Fibroblast of skin of left biceps (primary cell): ENCODE data around the gene SLC39A2.
A peak's percentile ranks its signal among the peaks of the same experiment; 100 is the strongest.
"Not testable (repeated sequence)": the region's sequence is repeated elsewhere in the genome, so short reads cannot be mapped to it uniquely, and the experiment has no call there.

Experiments
- DNase-seq, 2 experiments: peaks; one replicate each; pipeline ENCODE4 v3.0.0-alpha.2; 2013; ENCODE audit warnings: low read depth in 2 of 2

The SLC39A2 gene

GRCh38 chr14:20997115-20997514, 2.0 kb upstream of the SLC39A2 start:
- DNase-seq, result no peak

GRCh38 chr14:20997564-20997963, 1.5 kb upstream of the SLC39A2 start:
- no peak for DNase-seq

DNA sequence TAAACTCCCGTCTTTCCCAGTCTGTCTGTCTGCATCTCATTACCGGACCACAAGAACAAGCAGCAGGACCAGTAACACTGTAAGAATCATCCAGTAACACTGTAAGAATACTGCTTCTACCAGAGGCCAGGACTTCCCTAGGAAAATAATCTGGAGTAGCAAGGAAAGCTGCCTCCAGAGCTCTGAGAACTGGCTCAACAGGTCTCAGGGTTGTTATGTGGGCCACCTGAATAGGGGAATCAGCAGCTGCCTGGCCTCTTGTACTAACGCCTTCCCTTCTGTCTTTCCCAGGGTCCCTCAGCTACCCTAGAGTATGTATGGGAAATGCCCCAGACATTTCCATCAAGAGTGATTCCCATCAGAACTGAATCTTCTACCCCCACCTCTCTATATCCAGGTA, 954 bp upstream of the SLC39A2 start:
- no peak for DNase-seq

- DNase-seq, result no peak
Observed at GRCh38 chr14:20999591-20999990, 498 bp downstream of the SLC39A2 start.

GRCh38 chr14:21001218-21001617, 2.1 kb downstream of the SLC39A2 start:
- no peak for DNase-seq

DNA sequence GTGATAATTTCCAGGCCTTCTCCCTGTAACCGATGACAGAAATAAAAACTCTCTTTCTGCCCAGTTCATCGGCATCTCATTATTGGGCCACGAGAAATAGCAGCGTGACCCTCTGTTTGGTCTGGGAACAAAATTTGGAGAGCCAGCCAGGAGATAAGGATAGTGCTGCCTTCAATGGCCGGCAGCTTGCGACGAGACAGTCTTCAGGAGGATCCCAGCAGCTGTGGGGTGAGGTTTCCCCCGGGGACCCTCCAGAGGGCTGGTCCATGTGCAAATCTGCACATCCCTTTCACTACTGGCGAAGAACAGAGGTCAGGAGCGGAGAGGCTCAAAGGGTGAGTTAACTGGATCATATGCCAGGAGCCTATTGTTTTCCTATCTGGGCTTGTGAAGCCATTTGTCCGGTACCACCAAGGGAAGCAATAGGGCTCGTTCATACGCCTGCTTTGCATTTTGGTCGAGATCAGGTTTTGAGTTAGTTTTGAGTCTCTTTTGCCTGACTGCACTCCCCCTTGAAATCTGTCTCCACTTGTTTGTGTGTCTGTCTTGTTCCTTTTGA, 4.8 kb downstream of the SLC39A2 start:
- no peak for DNase-seq

DNA sequence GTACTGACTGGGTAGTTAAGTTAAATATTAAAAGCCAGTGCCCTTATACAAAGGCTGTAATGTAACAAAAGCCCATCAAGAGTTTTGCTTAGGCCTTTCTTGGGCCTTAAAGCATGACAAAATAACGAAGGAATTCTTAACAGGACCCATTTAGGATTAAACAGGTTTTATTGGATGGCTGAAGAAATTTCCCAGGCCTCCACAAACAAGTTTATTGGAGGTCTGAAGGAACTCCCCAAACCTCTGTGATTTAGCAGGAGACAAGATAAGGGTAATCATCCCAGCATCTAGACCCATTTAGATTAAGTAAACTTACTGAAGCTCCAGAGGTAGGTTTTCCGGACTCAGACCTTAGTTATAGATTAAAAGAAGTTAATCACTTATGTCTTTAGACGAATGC, 10.6 kb downstream of the SLC39A2 start:
- not testable (repeated sequence) for DNase-seq

DNA sequence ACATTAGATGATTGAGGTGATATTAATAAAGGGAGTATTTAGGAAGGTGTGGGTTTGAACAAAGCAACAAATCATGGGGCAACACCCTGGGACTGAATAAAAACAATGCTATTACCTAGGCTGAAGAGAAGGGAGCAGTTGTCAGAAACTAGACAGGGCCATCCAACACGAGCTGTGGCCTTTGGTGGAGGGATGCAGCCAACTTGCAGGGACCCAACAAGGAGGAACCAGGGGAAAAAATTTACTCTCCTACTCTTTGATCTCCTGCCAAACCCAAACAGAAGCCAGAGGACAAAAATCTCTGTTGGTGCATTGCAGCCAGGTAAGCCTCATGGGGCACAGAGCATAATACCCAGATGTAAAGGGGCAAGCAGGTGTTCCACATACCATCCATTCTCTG, 12.0 kb downstream of the SLC39A2 start:
- no peak for DNase-seq

GRCh38 chr14:21014761-21015190, 15.7 kb downstream of the SLC39A2 start:
- peak; percentile 51 to 54 for DNase-seq

DNA sequence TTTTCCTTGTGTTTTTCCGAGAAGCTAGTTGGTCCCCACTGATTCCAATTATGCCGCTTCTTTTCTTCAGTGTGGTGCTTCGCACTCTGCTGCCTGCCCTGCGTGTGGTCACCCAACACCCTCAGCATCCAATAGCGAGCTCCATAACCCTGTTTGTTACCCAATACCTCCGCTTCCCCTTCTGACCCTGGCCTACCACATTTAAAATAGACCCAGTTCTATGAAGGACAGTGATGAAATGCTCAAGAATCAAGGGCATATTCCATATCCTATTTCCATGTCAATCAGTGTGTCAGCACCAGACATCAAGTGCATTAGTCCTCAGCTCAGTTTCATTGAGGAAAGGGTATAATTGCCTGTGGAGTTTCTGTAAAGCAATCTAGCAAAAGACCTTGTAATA, 16.2 kb downstream of the SLC39A2 start:
- DNase-seq, result no peak

DNA sequence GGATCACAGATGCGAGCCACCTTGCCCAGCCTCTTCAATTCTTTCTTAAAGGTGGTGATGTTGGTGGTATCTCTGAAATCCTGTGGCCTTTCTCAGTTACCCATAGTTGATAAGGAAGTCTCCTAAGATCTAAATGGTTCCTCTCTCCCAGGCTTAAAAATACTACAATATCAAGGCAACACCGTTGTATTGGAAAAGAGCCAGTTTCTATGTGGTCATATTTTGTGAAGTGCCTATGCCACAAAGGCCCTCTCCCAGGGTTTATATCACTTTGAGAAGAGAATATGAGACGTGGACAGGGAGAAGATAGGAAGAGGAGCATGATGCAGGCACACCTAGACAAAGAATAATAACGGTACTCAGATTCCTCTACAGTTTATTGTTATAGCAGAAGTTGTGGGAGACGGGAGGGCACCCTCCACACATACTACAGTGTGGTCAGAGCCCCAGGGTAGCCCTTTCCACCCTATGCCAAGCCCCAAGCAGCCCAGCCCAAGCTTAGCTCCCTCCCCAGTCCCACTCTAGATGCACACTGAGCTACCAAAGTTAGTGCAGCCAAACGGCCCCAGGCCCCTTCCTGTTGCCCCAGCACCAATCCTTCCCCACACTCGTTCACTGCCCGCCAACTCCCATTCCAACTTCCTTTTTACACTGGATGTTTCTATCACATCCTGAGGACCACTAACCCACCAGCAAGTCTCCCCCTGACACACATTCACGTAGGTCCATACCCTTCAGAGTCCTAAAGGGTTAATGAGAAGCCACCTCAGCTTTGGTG, 17.5 kb downstream of the SLC39A2 start:
- DNase-seq, result no peak

- no peak for DNase-seq
Observed at GRCh38 chr14:21017528-21018245, 18.6 kb downstream of the SLC39A2 start.

- no peak for DNase-seq
Observed at GRCh38 chr14:21018286-21018685, 19.2 kb downstream of the SLC39A2 start.

DNA sequence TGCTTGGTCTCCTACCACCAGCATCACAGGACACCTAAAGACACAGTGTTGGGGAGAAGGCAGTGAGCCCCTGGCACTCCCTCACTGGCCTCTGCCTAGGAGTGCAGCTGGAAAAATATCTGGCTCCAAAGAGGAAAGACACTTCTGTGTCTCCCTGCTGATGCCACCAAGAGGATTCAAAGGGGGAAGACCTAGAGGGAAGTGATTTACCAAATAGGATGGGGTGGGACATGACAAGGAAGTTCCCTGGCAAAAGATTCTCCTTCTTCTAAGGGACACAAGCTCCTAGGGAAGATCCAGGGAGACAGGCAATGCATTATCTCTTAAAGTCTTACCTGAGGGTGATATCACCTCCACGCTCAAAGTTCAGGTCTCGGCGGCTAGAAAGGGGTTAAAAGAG, 19.7 kb downstream of the SLC39A2 start:
- no peak for DNase-seq

GRCh38 chr14:21019366-21019765, 20.3 kb downstream of the SLC39A2 start:
- DNase-seq, result no peak

DNA sequence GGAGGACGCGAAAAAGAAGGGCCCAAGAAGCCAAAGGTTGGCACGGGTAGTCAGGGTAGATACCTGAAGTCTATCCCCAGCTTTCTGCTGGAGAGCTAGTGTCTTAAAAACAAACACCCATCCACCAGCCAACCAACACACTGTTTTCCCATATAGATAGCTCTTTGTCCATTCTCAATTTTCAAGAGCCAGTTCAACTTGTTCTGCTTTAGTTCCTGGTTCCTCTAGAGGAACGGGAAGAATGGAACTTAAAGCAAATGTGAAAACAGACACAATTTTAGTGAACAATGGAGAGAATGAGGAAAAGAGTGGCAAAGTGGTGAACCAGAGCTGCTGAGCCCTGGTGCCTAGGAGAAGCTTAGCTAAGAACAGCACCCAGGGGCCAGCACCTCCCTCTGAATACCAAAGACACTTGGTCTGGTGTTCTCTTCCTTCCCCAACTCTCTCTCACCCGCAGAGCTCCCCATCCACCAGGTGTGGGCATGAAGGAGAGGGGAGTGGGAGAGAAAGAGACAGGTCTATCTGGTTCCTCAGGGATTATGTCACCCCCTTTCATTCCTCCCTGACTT, 22.0 kb downstream of the SLC39A2 start:
- no peak for DNase-seq

DNA sequence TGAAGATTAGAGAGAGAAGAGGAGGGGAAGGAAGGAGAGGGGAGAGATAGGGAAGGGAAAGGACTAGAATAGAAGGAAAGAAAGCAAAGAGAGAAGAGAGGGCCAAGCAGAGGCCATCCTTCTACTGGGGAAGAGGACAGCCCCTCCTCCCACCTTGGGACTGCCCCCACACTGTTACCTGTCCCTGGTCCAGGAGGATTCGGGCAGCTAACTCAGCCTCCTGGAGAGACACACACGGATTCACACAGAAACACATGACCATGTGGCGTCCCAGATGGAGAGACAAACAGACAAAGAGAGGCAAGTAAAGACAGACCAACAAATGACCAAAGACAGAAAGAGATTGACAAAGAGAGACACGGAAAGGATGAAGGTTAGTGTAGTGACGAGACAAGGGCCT, 23.6 kb downstream of the SLC39A2 start:
- no peak for DNase-seq

GRCh38 chr14:21023174-21023573, 24.1 kb downstream of the SLC39A2 start:
- DNase-seq, result no peak

DNA sequence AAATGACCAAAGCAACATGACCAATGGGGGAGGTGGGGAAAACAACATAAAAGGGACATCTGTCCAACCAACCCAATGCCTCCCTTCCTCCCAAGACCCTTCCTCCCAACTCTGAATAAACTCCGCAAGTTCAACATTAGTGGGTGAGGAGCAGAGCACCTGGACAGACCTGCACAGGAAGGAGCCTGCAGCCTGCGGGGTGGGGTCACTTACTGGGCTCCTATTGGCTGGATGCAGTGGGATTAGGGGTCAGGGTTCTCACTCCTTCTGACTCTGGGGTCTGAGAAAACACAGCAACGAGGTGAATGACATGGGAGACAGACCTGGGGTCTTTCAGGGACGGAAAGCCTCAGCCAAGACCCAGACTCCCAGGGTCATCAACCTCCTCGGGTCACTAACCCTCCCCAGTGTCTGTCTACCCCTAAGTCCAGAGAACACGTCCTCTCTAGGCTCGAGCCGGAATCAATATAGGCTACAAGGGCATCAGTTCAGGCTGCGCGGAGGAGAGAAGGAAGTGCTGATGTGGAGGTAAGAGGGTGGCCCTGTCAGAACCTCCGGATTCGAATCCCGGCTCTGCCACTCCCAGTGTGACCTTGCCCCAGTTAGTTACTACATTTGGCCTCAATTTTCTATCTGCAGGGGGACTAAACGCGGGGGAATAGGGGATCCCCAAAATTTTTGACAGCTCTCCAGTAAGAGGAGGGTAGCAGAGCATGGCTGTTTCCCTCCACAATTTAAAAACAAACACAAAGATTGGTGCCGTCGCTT, 24.9 kb downstream of the SLC39A2 start:
- no peak for DNase-seq

- DNase-seq, result no peak
Observed at GRCh38 chr14:21024585-21025370, 25.7 kb downstream of the SLC39A2 start, which contains the start of gene NDRG2. Gene NDRG2 (minus strand): TSS chr14:21025061. CDS start chr14:21023315, 1,746 bp downstream.
